Endothelial cell (in vitro differentiated cells): ENCODE measurements around the gene TYW1. TPM values are rescaled to one million over a fixed set of nuclear protein-coding genes. Genes with fewer than 3 reads are reported as not detected.
"Not testable (repeated sequence)": the region's sequence is repeated elsewhere in the genome, so short reads cannot be mapped to it uniquely, and the experiment has no call there.

Experiments
- DNase-seq: peaks from one replicate; pipeline ENCODE4 v3.0.0; 2021; ENCODE audit warnings: low spot score
- H3K27ac Mint-ChIP-seq: one replicate; pipeline ENCODE4 v1.8.0; 2021; ENCODE audit warnings: mixed read lengths, inconsistent platforms; ENCODE audit not compliant: unreplicated experiment
- H3K27me3 Mint-ChIP-seq: one replicate; pipeline ENCODE4 v1.8.0; 2021; ENCODE audit warnings: mild to moderate bottlenecking, moderate library complexity, mixed read lengths, inconsistent platforms; ENCODE audit not compliant: unreplicated experiment
- H3K36me3 Mint-ChIP-seq: one replicate; pipeline ENCODE4 v1.8.0; 2021; ENCODE audit warnings: mild to moderate bottlenecking, low read depth, mixed read lengths, inconsistent platforms; ENCODE audit not compliant: unreplicated experiment
- H3K4me1 Mint-ChIP-seq: one replicate; pipeline ENCODE4 v1.8.0; 2021; ENCODE audit warnings: mild to moderate bottlenecking, mixed read lengths, inconsistent platforms; ENCODE audit not compliant: unreplicated experiment
- H3K4me3 Mint-ChIP-seq: one replicate; pipeline ENCODE4 v1.8.0; 2021; ENCODE audit warnings: mild to moderate bottlenecking, mixed read lengths, inconsistent platforms; ENCODE audit not compliant: unreplicated experiment
- H3K9me3 Mint-ChIP-seq: one replicate; pipeline ENCODE4 v1.8.0; 2021; ENCODE audit warnings: mixed read lengths, inconsistent platforms; ENCODE audit not compliant: unreplicated experiment
- CTCF ChIP-seq: fragments of 200-600 bp; sonication (generic); IDR thresholded peaks from one replicate; pipeline ENCODE4 v1.5.0; 2021; ENCODE audit warnings: antibody characterized with exemption; ENCODE audit not compliant: unreplicated experiment
- total RNA-seq: library from RNA; stranded (reverse); fragmentation: NEBNext Ultra II Directional; extraction: Animal tissue kit (Norgen Biotek cat#: 25700); gene quantifications from one replicate; pipeline ENCODE4 v1.2.1, GENCODE V29; 2021; ENCODE audit not compliant: unreplicated experiment

The TYW1 gene
- total RNA-seq, 1 donor from 2014 or later, result 12.8 TPM

GRCh38 chr7:67017971-67018370, 21.3 kb downstream of the TYW1 start:
- peaks cover 40% of the 10 kb centered on the region for H3K36me3 Mint-ChIP-seq
- H3K27me3 Mint-ChIP-seq, H3K4me1 Mint-ChIP-seq, H3K4me3 Mint-ChIP-seq, H3K27ac Mint-ChIP-seq, H3K9me3 Mint-ChIP-seq, DNase-seq: not testable (repeated sequence)

- H3K36me3 Mint-ChIP-seq, result peaks cover 39% of the 10 kb centered on the region
- H3K27ac Mint-ChIP-seq, result no peak overlapping the region
- no peaks in the 10 kb centered on the region for H3K9me3 Mint-ChIP-seq
- H3K4me3 Mint-ChIP-seq, result no peak overlapping the region
- peaks cover 2% of the 10 kb centered on the region for H3K27me3 Mint-ChIP-seq
- DNase-seq, result no peak
- no peaks in the 10 kb centered on the region for H3K4me1 Mint-ChIP-seq
- no peak for TF ChIP-seq CTCF
Observed at GRCh38 chr7:67018940-67019339, 22.3 kb downstream of the TYW1 start.

- H3K27ac Mint-ChIP-seq, result no peak overlapping the region
- H3K9me3 Mint-ChIP-seq, result no peaks in the 10 kb centered on the region
- no peaks in the 10 kb centered on the region for H3K4me1 Mint-ChIP-seq
- H3K27me3 Mint-ChIP-seq, result peaks cover 2% of the 10 kb centered on the region
- peak overlapping the region; percentile 18 for H3K4me3 Mint-ChIP-seq
- no peak for TF ChIP-seq CTCF
- DNase-seq, result no peak
- H3K36me3 Mint-ChIP-seq, result peaks cover 35% of the 10 kb centered on the region
Observed at GRCh38 chr7:67019562-67020390, 23.1 kb downstream of the TYW1 start.

GRCh38 chr7:67021260-67021659, 24.6 kb downstream of the TYW1 start:
- Mint-ChIP-seq H3K4me1 (no peaks in the 10 kb centered on the region), H3K4me3 (no peak overlapping the region), H3K27me3 (peaks cover 4% of the 10 kb centered on the region), H3K9me3 (no peaks in the 10 kb centered on the region), H3K36me3 (peaks cover 38% of the 10 kb centered on the region), H3K27ac (no peak overlapping the region)
- DNase-seq, result no peak
- TF ChIP-seq CTCF, result no peak

- DNase-seq, result no peak
- Mint-ChIP-seq H3K9me3 (no peaks in the 10 kb centered on the region), H3K27me3 (peaks cover 4% of the 10 kb centered on the region), H3K27ac (no peak overlapping the region), H3K36me3 (peaks cover 35% of the 10 kb centered on the region), H3K4me1 (no peaks in the 10 kb centered on the region), H3K4me3 (peak overlapping the region; percentile 13)
- no peak for TF ChIP-seq CTCF
Observed at GRCh38 chr7:67022511-67022910, 25.9 kb downstream of the TYW1 start.

- H3K4me1 Mint-ChIP-seq, H3K4me3 Mint-ChIP-seq, H3K9me3 Mint-ChIP-seq, DNase-seq, H3K27me3 Mint-ChIP-seq: not testable (repeated sequence)
- Mint-ChIP-seq H3K36me3 (peaks cover 34% of the 10 kb centered on the region), H3K27ac (peak overlapping the region; percentile 16)
Observed at GRCh38 chr7:67025459-67025858, 28.8 kb downstream of the TYW1 start.

GRCh38 chr7:67031685-67032084, 35.1 kb downstream of the TYW1 start:
- H3K27ac Mint-ChIP-seq, H3K4me1 Mint-ChIP-seq, H3K4me3 Mint-ChIP-seq, DNase-seq, H3K9me3 Mint-ChIP-seq, H3K27me3 Mint-ChIP-seq: not testable (repeated sequence)
- H3K36me3 Mint-ChIP-seq, result peaks cover 24% of the 10 kb centered on the region
